DOHH2 (cell line): ENCODE measurements around the gene ZBTB45.
A peak's percentile ranks its signal among the peaks of the same experiment; 100 is the strongest.

ENCODE experiments used
- H3F3A ChIP-seq: fragments of 200-600 bp; sonication (generic), shearing (Covaris generic); 2 replicates; pipeline ENCODE4 v1.6.0; 2016; ENCODE audit warnings: antibody characterized with exemption, mild to moderate bottlenecking; ENCODE audit not compliant: control insufficient read depth, insufficient read depth
- H3K27ac ChIP-seq: fragments of 200-600 bp; sonication (generic); 2 replicates; pipeline ENCODE4 v1.5.1; 2014; ENCODE audit warnings: low read depth, mild to moderate bottlenecking, low read length, moderate library complexity
- H3K27me3 ChIP-seq: fragments of 200-600 bp; sonication (generic); 2 replicates; pipeline ENCODE4 v1.6.1; 2014; ENCODE audit warnings: mild to moderate bottlenecking, low read length, mixed read lengths; ENCODE audit not compliant: control insufficient read depth
- H3K36me3 ChIP-seq: fragments of 200-600 bp; sonication (generic); 2 replicates; pipeline ENCODE4 v1.6.1; 2014; ENCODE audit warnings: mild to moderate bottlenecking, low read length, moderate library complexity, mixed read lengths; ENCODE audit not compliant: control insufficient read depth
- H3K4me1 ChIP-seq: fragments of 200-600 bp; sonication (generic); 2 replicates; pipeline ENCODE4 v1.6.1; 2014; ENCODE audit warnings: mild to moderate bottlenecking, low read length, mixed read lengths; ENCODE audit not compliant: control insufficient read depth
- H3K4me2 ChIP-seq: fragments of 200-600 bp; sonication (generic); 2 replicates; pipeline ENCODE4 v1.6.0; 2014; ENCODE audit warnings: mild to moderate bottlenecking, low read length, moderate library complexity
- H3K4me3 ChIP-seq: fragments of 200-600 bp; sonication (generic); 2 replicates; pipeline ENCODE4 v1.5.1; 2014; ENCODE audit warnings: mild to moderate bottlenecking, low read length, mixed read lengths
- H3K79me2 ChIP-seq: fragments of 200-600 bp; sonication (generic); 2 replicates; pipeline ENCODE4 v1.6.1; 2014; ENCODE audit warnings: mild to moderate bottlenecking, low read length, mixed read lengths; ENCODE audit not compliant: control insufficient read depth
- H3K9me2 ChIP-seq: fragments of 200-600 bp; sonication (generic); replicated peaks from 2 replicates; pipeline ENCODE4 v1.6.1; 2014; ENCODE audit warnings: mild to moderate bottlenecking, low read length, mixed read lengths; ENCODE audit not compliant: control insufficient read depth
- H3K9me3 ChIP-seq: fragments of 200-600 bp; sonication (generic); 2 replicates; pipeline ENCODE4 v1.6.1; 2014; ENCODE audit warnings: antibody characterized with exemption, low read length, mixed read lengths; ENCODE audit not compliant: control insufficient read depth, insufficient read depth
- H4K20me1 ChIP-seq: fragments of 200-600 bp; sonication (generic); 2 replicates; pipeline ENCODE4 v1.6.0; 2014; ENCODE audit warnings: low read depth, mild to moderate bottlenecking, antibody characterized with exemption, low read length, moderate library complexity; ENCODE audit not compliant: control insufficient read depth, insufficient read depth
- CTCF ChIP-seq: fragments of 200-600 bp; sonication (generic); IDR thresholded peaks from one replicate; pipeline ENCODE4 v1.5.1; 2014; ENCODE audit warnings: antibody characterized with exemption, mild to moderate bottlenecking, low read depth, low read length; ENCODE audit not compliant: poor library complexity, severe bottlenecking
- EZH2phosphoT487 ChIP-seq: fragments of 200-600 bp; sonication (generic); IDR thresholded peaks from 2 replicates; pipeline ENCODE4 v1.6.1; 2017; ENCODE audit warnings: borderline replicate concordance, mild to moderate bottlenecking, antibody characterized with exemption, low read length, moderate library complexity, mixed read lengths

ZBTB45 gene

DNA sequence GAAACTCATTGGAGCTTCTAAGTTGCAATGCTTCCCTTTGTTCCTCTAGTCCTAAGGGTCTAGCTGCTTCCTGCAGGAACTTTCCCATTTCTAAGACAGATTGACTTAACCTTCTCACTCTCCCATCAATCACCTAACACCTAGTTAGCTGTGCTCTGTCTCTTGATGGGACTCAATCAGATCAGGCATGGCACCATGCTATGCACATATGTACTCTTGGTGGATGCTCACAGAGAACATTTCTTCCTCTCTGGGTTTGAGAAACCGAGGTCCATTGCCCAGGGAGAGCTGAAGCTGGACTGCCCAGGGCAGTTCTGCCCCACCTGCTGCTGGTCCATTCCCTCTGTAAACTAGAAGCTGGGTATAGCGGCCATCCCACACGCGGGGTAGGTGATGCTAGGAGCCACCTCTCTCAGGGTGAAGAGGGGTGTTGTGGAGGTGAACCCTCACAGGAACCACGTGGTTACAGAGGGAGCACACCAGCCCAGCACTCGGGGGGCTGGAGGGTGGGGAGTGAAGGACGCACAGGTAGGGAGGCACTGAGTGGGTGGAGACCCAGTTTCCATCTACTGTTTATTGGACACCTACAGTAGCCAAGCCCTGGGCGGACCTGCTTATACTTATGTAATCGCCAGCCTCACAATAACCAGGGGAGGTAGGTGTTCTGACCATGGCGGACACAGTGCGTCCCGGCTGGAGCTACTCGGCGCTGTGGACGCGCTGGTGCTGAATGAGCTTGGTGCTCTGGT lies 41.9 kb upstream of the ZBTB45 start:
- Histone ChIP-seq H3K27ac (no peak overlapping the region; the same call in 1 of the 2 replicates), H3K4me2 (peak overlapping the region; percentile 97)

GRCh38 chr19:58560921-58561320 lies 41.3 kb upstream of the ZBTB45 start:
- Histone ChIP-seq H3K4me2 (peak overlapping the region; percentile 97), H3K4me1 (peaks cover 65% of the 10 kb centered on the region)

More for the DNA sequence above, 41.9 kb upstream of the ZBTB45 start:
- Histone ChIP-seq H3F3A (peaks cover 37% of the 10 kb centered on the region), H3K4me3 (peak overlapping the region; percentile 76), H3K79me2 (peaks cover 28% of the 10 kb centered on the region), H4K20me1 (no peaks in the 10 kb centered on the region), H3K36me3 (peaks cover 18% of the 10 kb centered on the region), H3K27me3 (0 out of 2 replicates have a peak, but pooled peaks cover 2% of the 10 kb centered on the region), H3K9me2 (no peaks in the 10 kb centered on the region), H3K4me1 (peaks cover 59% of the 10 kb centered on the region), H3K9me3 (no peaks in the 10 kb centered on the region)
- TF ChIP-seq CTCF (no peak), EZH2phosphoT487 (no peak)

DNA sequence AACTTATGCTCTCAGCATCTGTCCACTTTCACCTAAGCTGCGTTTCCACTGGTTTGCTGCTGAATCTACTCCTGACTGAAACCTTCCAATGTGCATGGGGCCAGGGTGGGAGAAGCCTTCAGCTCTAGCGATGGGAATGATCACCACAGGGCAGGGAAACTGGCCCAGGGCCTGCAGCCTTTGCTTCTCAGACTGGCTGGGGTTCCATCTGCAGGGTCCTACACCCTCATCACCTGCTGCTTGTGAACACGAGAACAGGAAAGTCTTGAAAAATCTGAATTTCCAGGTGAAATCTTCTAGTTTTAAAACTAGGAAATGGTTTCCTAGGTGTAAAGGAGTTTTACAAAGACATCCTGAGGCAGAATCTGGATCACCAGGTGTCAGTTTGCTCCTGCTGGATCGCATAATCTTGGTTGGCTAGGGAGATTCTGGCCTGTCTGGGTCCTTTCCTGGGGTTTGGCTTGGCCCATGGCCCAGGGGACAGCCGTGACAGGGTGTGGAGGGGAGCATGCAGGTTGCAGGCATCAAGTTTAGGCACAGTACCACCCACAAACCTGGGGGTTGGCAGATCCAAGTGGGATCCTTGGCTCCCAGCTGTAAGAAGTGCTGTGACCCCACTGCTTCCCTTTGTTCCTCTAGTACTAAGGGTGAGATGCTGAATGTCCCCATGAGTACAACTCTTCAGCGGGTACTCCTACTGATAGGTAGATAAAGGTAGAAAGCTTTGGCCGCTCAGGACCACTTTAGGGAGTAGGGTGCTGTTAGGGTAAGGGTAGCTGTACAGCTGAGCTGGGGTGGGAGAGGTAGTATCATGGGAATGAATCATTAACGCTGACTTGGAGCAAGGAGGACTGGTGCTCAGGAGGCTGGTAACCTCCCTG lies 40.6 kb upstream of the ZBTB45 start:
- Histone ChIP-seq H3K79me2 (peaks cover 41% of the 10 kb centered on the region), H4K20me1 (no peaks in the 10 kb centered on the region), H3K27me3 (0 out of 2 replicates have a peak, but pooled peaks cover 2% of the 10 kb centered on the region), H3K4me1 (peaks cover 72% of the 10 kb centered on the region), H3F3A (peaks cover 37% of the 10 kb centered on the region), H3K4me2 (peak overlapping the region; percentile 97), H3K27ac (peak overlapping the region; percentile 91), H3K36me3 (peaks cover 31% of the 10 kb centered on the region), H3K9me2 (no peaks in the 10 kb centered on the region), H3K4me3 (peak overlapping the region; percentile 92), H3K9me3 (no peaks in the 10 kb centered on the region)
- no peak for TF ChIP-seq EZH2phosphoT487
- no peak for TF ChIP-seq CTCF

More at GRCh38 chr19:58560921-58561320, 41.3 kb upstream of the ZBTB45 start:
- H3K27ac ChIP-seq, result no peak overlapping the region; the same call in 1 of the 2 replicates
- peaks cover 34% of the 10 kb centered on the region for H3K79me2 ChIP-seq
- H3K27me3 ChIP-seq, result 0 out of 2 replicates have a peak, but pooled peaks cover 2% of the 10 kb centered on the region
- peaks cover 37% of the 10 kb centered on the region for H3F3A ChIP-seq
- H3K9me3 ChIP-seq, result no peaks in the 10 kb centered on the region
- no peaks in the 10 kb centered on the region for H3K9me2 ChIP-seq
- H3K4me3 ChIP-seq, result no peak overlapping the region; the same call in 1 of the 2 replicates
- peaks cover 24% of the 10 kb centered on the region for H3K36me3 ChIP-seq
- TF ChIP-seq CTCF (no peak), EZH2phosphoT487 (no peak)
- H4K20me1 ChIP-seq, result no peaks in the 10 kb centered on the region
